ENCODE results near the gene AFAP1L2.

AFAP1L2 gene

GRCh38 chr10:114300036-114300645 lies 104.2 kb downstream of the AFAP1L2 start:
- in situ Hi-C loops (cut with MboI; ENCODE audit: low sequenced_read_pairs): loop anchor here (25.0 kb wide), 1 partner anchor 487 kb away; no protein-coding TSS in a partner anchor

DNA sequence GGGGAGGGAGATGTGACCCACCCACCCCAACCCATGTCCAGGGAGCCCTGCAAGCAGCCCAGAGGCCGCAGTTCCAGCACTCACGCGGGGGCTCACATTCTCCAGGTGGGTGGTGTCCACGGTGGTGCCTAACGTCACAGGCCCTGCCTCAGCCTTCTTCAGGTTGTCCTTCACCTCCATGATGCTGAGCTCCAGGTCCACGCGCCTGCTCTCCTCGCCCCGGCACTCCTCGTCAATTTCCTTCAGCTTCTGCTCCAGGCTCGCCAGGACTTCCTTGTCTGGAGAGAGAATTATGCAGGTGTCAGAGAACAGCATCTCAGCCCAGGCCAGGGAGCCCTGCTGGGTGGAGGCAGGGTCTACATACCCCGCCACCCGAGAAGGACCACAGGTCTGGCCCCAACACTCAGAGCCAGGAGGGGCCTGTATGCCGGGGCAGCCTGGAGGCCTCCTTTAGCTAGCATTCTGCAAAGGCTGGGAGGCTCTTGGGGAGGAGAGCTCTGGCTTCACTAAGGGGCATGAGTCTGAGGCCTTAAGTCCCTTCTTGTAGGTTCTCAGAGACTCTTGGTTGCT lies 107.1 kb downstream of the AFAP1L2 start:
- in situ Hi-C loops (cut with MboI; ENCODE audit: low sequenced_read_pairs): no loop called here

DNA sequence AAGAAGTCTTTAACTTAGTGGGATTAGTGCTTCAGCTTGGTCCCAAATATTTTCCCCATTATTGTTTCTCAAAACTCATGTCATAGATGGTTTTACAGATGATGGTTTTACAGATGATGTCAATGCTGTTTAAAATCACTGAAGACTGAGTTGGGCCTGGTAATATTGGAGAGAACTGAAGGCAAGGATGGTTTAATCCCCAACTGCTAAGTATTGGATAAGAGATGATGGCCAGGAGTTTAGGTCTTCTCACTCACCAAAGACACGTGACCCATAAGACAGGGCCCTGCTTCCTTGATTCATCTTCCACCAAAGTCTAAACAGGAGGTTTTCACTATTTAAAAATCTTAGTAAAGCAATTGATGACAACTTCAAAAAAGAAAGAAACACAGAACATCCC lies 108.9 kb downstream of the AFAP1L2 start:
- in situ Hi-C loops (cut with MboI; ENCODE audit: low sequenced_read_pairs): no loop called here

- in situ Hi-C loops (cut with MboI; ENCODE audit: low sequenced_read_pairs): no loop called here
Measured at GRCh38 chr10:114294549-114294948, 109.8 kb downstream of the AFAP1L2 start.

GRCh38 chr10:114293075-114293474 lies 111.2 kb downstream of the AFAP1L2 start:
- in situ Hi-C loops (cut with MboI; ENCODE audit: low sequenced_read_pairs): no loop called here

DNA sequence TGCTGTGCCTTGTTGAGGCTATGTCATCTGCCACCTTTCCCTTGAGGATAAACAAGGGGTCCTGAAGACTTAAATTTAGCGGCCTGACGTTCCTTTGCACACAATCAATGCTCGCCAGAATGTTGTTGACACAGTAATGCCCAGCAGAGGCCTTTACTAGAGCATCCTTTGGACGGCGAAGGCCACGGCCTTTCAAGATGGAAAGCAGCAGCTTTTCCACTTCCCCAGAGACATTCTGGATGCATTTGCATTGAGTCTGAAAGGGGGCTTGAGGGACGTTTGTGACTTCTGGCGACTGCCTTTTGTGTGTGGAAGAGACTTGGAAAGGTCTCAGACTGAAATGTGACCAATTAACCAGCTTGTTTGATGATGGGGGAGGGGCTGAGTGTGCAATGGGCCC lies 112.8 kb downstream of the AFAP1L2 start:
- in situ Hi-C loops (cut with MboI; ENCODE audit: low sequenced_read_pairs): no loop called here

DNA sequence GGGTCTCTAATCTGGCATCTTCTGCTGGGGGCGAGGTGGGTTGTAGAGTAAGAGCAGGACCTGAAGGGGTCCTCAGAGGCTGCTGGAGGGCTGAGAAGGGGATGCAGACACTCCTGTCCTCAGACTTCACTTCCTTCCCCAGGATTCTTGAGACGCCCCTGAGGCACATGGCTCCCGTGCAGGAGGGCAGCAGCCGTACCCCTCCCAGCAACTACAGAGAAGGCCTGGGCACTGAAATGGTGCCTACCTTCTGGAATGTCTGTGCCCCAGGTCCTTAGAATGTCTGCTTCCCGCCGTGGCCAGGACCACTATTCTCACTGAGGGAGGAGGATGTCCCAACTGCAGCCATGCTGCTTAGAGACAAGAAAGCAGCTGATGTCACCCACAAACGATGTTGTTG lies 113.2 kb downstream of the AFAP1L2 start:
- in situ Hi-C loops (cut with MboI; ENCODE audit: low sequenced_read_pairs): no loop called here

GRCh38 chr10:114290038-114290437 lies 114.3 kb downstream of the AFAP1L2 start:
- in situ Hi-C loops (cut with MboI; ENCODE audit: low sequenced_read_pairs): no loop called here

- in situ Hi-C loops (cut with MboI; ENCODE audit: low sequenced_read_pairs): no loop called here
Measured at GRCh38 chr10:114289096-114289436, 115.2 kb downstream of the AFAP1L2 start.

DNA sequence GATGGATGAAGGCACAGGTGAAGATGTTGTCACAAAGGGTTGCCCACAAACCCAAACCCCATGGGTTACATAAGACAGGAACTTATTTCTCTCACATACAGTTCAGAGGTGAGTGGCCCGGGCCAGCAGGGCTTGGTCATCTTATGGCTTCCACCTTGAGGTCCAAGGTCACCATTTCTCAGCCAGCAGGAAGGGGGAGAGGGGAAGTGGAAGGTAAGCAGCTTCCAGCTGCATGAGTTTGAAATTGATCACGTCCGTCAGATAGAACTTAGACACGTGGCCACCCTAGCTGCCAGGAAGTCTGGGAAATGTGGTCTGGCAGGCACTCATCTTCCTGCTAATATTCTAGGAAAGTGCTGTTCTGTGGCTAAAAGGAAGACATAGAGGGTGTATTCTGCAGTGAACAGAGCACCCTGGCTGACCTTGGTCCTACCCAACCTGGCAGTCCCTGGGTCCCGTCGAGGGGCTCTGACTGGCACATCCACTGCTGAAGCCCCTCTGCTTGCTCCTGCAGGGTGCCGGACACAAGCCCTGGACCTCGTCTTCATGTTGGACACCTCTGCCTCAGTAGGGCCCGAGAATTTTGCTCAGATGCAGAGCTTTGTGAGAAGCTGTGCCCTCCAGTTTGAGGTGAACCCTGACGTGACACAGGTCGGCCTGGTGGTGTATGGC lies 115.7 kb downstream of the AFAP1L2 start:
- in situ Hi-C loops (cut with MboI; ENCODE audit: low sequenced_read_pairs): no loop called here

DNA sequence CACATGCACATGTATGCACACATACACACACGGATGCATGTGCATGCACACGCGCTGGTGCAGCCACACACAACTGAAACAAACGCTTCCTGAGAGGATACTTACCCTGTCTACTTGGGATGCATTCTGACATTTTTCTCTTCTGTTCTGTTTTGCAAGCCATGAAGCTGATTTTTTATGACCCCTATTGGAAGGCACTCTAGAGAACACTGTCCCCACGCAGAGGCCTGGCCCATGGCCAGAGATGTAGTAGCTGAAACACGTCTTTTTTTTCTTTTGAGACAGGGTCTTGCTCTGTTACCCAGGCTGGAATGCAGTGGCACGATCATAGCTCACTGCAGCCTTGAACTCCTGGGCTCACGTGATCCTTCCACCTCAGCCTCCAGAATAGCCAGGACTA lies 117.4 kb downstream of the AFAP1L2 start:
- in situ Hi-C loops (cut with MboI; ENCODE audit: low sequenced_read_pairs): no loop called here

GRCh38 chr10:114285961-114286441 lies 118.3 kb downstream of the AFAP1L2 start:
- in situ Hi-C loops (cut with MboI; ENCODE audit: low sequenced_read_pairs): no loop called here

DNA sequence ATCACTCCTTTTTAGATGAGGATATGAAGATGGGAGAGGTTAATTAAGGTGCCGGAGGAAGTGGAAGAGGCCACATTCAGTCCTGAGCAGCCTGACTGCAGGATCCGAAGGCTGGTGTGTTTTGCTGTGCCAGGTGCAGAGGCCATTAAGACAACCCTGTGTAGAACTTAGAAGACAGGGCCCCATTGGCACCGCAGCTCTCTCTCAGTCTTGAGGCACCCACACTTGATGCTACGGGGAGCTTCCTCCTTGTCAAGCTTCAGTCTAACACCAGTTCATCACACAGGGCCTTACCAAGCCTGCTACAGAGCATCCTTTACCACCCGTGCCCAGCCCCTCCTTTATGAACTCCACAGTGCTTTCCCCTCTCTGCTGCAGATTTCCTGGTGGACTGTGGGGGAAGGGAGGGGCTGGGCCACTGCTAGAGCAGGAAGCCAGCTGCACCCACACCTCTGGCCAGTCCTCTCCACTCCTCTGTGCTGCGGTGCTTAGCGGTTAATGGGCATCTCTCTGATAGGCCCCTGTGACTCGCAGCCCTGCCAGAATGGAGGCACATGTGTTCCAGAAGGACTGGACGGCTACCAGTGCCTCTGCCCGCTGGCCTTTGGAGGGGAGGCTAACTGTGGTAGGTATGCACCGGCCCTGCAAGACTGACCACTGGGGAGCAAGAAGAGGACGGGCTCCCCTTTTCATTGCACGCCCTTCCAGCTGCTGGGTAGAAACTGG lies 119.8 kb downstream of the AFAP1L2 start:
- in situ Hi-C loops (cut with MboI; ENCODE audit: low sequenced_read_pairs): no loop called here

GRCh38 chr10:114283535-114284234 lies 120.6 kb downstream of the AFAP1L2 start:
- in situ Hi-C loops (cut with MboI; ENCODE audit: low sequenced_read_pairs): no loop called here

DNA sequence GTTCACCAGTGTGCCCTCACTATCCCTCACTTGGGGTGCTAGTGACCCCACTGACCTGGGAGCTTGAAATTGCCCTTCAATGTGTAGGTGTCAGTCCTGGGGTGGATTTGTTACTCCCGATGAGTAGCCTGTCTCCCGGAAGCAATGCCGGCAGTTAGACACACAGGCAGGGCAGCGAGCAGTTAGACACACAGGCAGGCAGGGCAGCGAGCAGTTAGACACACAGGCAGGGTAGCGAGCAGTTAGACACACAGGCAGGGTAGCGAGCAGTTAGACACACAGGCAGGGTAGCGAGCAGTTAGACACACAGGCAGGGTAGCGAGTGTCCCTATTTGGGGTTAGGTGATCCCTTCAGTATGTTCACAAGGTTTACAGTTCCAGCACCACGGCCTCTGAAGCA lies 121.2 kb downstream of the AFAP1L2 start:
- in situ Hi-C loops (cut with MboI; ENCODE audit: low sequenced_read_pairs): no loop called here

GRCh38 chr10:114282526-114282925 lies 121.8 kb downstream of the AFAP1L2 start:
- in situ Hi-C loops (cut with MboI; ENCODE audit: low sequenced_read_pairs): no loop called here

- in situ Hi-C loops (cut with MboI; ENCODE audit: low sequenced_read_pairs): no loop called here
Measured at GRCh38 chr10:114281461-114281860, 122.8 kb downstream of the AFAP1L2 start.

DNA sequence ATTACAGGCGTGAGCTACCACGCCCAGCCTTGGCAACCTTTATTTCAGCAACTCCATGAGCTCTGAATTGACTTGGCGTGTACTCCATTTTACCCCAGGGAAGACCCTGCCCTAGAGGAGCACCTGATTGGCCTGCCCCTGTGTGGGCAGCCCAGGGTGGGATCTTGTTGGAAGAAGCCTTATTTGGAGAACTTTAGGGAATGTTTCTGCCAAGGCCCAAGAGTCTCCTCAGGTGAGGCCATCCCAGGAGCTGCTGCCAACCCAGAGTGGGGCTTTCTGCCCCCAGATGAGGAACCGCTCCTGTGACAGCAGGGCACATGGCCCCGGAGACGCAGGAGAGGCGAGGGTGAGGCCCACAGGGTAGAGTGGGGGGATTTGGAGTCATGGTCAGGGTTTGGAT lies 123.3 kb downstream of the AFAP1L2 start:
- in situ Hi-C loops (cut with MboI; ENCODE audit: low sequenced_read_pairs): no loop called here

GRCh38 chr10:114279901-114280644 lies 124.2 kb downstream of the AFAP1L2 start:
- in situ Hi-C loops (cut with MboI; ENCODE audit: low sequenced_read_pairs): no loop called here

DNA sequence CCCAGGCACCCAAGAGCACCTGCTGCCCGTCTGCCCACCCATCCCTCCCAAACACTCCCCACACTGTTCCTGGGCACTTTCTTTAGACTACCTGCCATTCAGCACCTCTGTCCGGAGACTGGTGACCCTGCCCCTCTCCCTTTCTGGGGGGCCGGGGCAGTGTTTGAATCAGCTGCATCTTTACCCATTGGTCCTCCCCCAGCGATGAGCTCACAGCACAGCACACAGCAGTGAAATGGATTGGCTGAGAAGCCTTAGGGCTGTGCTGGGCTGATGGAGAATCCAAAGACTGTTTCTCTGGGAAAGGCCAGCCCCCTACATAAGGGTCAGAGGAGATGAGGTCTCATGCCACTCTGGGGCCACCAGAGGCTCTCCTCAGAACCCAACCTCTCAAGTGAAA lies 125.0 kb downstream of the AFAP1L2 start:
- in situ Hi-C loops (cut with MboI; ENCODE audit: low sequenced_read_pairs): no loop called here

DNA sequence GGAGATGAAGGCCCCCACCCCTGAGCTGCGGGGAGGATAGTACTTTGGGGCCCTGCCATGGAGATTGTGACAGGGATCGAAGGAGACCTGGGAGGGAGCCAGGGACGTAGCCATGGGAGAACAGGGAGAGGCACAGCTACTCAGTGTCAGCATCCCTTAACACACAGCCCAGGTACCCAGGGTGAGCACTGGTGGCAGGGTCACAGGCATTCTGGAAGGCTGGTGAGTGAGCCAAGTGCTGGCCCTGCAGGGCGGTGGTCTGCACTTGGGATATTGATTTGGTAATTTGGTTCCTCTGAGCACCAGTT lies 125.5 kb downstream of the AFAP1L2 start:
- in situ Hi-C loops (cut with MboI; ENCODE audit: low sequenced_read_pairs): no loop called here

All from HL-60/S4 treated with phorbol 12-myristate 13-acetate at 8.2 ng/mL for 4 days and 3 days (cell line).